ENCODE results near the gene C2orf68.

Gene C2orf68

DNA sequence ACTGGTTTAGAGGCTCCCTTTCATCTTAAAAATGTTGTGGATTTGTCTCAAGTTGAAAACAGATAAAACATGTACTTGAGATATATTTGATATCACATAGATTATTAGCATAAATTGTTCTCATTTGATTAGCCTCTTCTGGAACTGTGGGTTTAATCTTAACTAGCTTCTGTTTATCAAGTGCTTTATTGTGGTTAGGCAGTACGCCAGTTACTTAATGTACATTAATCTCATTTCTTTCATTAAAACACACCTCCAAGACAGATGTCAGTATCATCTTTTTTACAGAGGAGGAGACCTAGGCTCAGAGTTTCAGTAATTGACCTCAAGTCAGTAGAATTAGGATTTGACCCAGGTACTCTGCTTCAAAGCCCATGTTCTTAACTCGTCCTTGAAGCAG lies 34.3 kb upstream of the C2orf68 start:
- Histone ChIP-seq H3K27ac (ENCODE audit: low read length) (no peak overlapping the region), H3K4me2 (ENCODE audit: insufficient read depth, low read length) (no peak overlapping the region), H2AFZ (ENCODE audit: low read depth, low read length) (no peak overlapping the region), H4K20me1 (ENCODE audit: insufficient read depth, low read length) (peaks cover 13% of the 10 kb centered on the region), H3K4me3 (ENCODE audit: low read depth in 1 of 2, low read length in 2 of 2) (no peak overlapping the region), H3K79me2 (ENCODE audit: insufficient read depth, low read length) (peaks cover 7% of the 10 kb centered on the region; the same call in 1 of the 2 replicates), H3K36me3 (ENCODE audit: insufficient read depth, low read length) (peaks cover 96% of the 10 kb centered on the region), H3K4me1 (ENCODE audit: insufficient read depth, low read length) (no peaks in the 10 kb centered on the region), H3K9ac (ENCODE audit: low read depth, low read length) (no peak overlapping the region), H3K9me3 (ENCODE audit: insufficient read depth, low read length, severe bottlenecking) (no peaks in the 10 kb centered on the region), H3K27me3 (ENCODE audit: insufficient read depth, low read length, poor library complexity) (no peaks in the 10 kb centered on the region)
- TF ChIP-seq CTCF (IDR thresholded peaks at IDR 0.05; ENCODE audit: borderline replicate concordance, extremely low read depth, low read length, poor library complexity, severe bottlenecking) (no peak), EZH2 (IDR thresholded peaks at IDR 0.05; ENCODE audit: borderline replicate concordance, low read depth, low read length, severe bottlenecking) (no peak)
- no peak for DNase-seq
- ATAC-seq (ENCODE audit: insufficient read depth, low read depth): no peak

GRCh38 chr2:85644909-85645308 lies 33.0 kb upstream of the C2orf68 start:
- Histone ChIP-seq H3K36me3 (ENCODE audit: insufficient read depth, low read length) (peaks cover 97% of the 10 kb centered on the region), H3K9me3 (ENCODE audit: insufficient read depth, low read length, severe bottlenecking) (no peaks in the 10 kb centered on the region), H4K20me1 (ENCODE audit: insufficient read depth, low read length) (peaks cover 13% of the 10 kb centered on the region), H3K9ac (ENCODE audit: low read depth, low read length) (no peak overlapping the region), H3K4me3 (ENCODE audit: low read depth in 1 of 2, low read length in 2 of 2) (no peak overlapping the region), H3K4me1 (ENCODE audit: insufficient read depth, low read length) (no peaks in the 10 kb centered on the region), H3K27ac (ENCODE audit: low read length) (no peak overlapping the region), H3K4me2 (ENCODE audit: insufficient read depth, low read length) (no peak overlapping the region), H3K79me2 (ENCODE audit: insufficient read depth, low read length) (peaks cover 8% of the 10 kb centered on the region; the same call in 1 of the 2 replicates), H2AFZ (ENCODE audit: low read depth, low read length) (no peak overlapping the region), H3K27me3 (ENCODE audit: insufficient read depth, low read length, poor library complexity) (no peaks in the 10 kb centered on the region)
- TF ChIP-seq EZH2 (IDR thresholded peaks at IDR 0.05; ENCODE audit: borderline replicate concordance, low read depth, low read length, severe bottlenecking) (no peak), CTCF (IDR thresholded peaks at IDR 0.05; ENCODE audit: borderline replicate concordance, extremely low read depth, low read length, poor library complexity, severe bottlenecking) (no peak)
- ATAC-seq (ENCODE audit: insufficient read depth, low read depth): no peak; the same call in 2 of the 3 replicates
- DNase-seq: no peak

DNA sequence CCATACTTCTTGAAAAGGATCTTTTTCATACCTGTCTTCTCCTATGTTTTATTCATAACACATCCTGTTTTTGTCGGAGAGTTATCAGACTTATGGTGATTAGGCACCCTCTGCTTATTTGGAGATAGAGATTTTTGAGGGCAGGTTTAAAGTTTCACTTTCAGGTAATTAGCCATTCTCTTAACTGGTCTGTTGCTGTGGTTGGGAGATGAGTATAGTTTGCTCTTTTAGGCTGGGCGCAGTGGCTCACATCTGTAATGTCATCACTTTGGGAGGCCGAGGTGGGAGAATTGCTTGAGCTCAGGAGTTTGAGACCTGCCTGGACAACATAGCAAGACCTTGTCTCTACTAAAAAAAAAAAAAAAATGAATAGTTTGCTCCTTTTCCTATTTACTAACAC lies 30.9 kb upstream of the C2orf68 start:
- H3K4me2 ChIP-seq (ENCODE audit: insufficient read depth, low read length): no peak overlapping the region
- no peak for TF ChIP-seq CTCF (IDR thresholded peaks at IDR 0.05; ENCODE audit: borderline replicate concordance, extremely low read depth, low read length, poor library complexity, severe bottlenecking)
- no peak for TF ChIP-seq EZH2 (IDR thresholded peaks at IDR 0.05; ENCODE audit: borderline replicate concordance, low read depth, low read length, severe bottlenecking)
- DNase-seq (no peak), ATAC-seq (ENCODE audit: insufficient read depth, low read depth) (no peak; the same call in 2 of the 3 replicates)
- H3K4me3 ChIP-seq (ENCODE audit: low read depth in 1 of 2, low read length in 2 of 2): no peak overlapping the region
- H4K20me1 ChIP-seq (ENCODE audit: insufficient read depth, low read length): peaks cover 7% of the 10 kb centered on the region
- H3K36me3 ChIP-seq (ENCODE audit: insufficient read depth, low read length): peaks cover 96% of the 10 kb centered on the region
- no peak overlapping the region for H3K9ac ChIP-seq (ENCODE audit: low read depth, low read length)
- no peaks in the 10 kb centered on the region for H3K27me3 ChIP-seq (ENCODE audit: insufficient read depth, low read length, poor library complexity)
- H3K27ac ChIP-seq (ENCODE audit: low read length): no peak overlapping the region
- H2AFZ ChIP-seq (ENCODE audit: low read depth, low read length): no peak overlapping the region
- H3K4me1 ChIP-seq (ENCODE audit: insufficient read depth, low read length): no peaks in the 10 kb centered on the region
- H3K9me3 ChIP-seq (ENCODE audit: insufficient read depth, low read length, severe bottlenecking): no peaks in the 10 kb centered on the region
- peaks cover 11% of the 10 kb centered on the region; the same call in 1 of the 2 replicates for H3K79me2 ChIP-seq (ENCODE audit: insufficient read depth, low read length)

DNA sequence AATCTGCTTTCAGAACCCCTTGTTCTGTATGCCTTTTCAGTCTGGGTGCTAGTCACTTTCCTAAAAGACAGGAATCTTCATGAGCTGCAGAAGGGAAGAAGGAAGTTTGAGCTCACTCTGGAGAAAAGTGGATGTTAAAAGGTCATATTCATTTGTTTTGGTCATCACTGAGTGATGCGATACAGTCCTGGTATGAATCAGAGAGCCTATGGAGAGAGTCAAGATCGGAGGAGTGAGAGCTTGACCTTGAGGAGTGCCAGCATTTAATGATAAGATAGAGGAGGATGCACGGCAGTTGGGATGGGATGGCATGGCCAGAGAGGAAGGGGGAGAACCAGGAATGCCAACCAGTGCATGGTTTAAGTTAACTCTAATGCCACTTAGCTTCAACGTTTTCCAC lies 23.8 kb upstream of the C2orf68 start:
- Histone ChIP-seq H2AFZ (ENCODE audit: low read depth, low read length) (no peak overlapping the region), H3K4me2 (ENCODE audit: insufficient read depth, low read length) (no peak overlapping the region), H3K4me1 (ENCODE audit: insufficient read depth, low read length) (no peaks in the 10 kb centered on the region), H3K79me2 (ENCODE audit: insufficient read depth, low read length) (peaks cover 27% of the 10 kb centered on the region), H4K20me1 (ENCODE audit: insufficient read depth, low read length) (peaks cover 22% of the 10 kb centered on the region), H3K27ac (ENCODE audit: low read length) (no peak overlapping the region), H3K4me3 (ENCODE audit: low read depth in 1 of 2, low read length in 2 of 2) (no peak overlapping the region), H3K36me3 (ENCODE audit: insufficient read depth, low read length) (peaks cover 91% of the 10 kb centered on the region), H3K9me3 (ENCODE audit: insufficient read depth, low read length, severe bottlenecking) (no peaks in the 10 kb centered on the region), H3K9ac (ENCODE audit: low read depth, low read length) (no peak overlapping the region), H3K27me3 (ENCODE audit: insufficient read depth, low read length, poor library complexity) (no peaks in the 10 kb centered on the region)
- ATAC-seq (ENCODE audit: insufficient read depth, low read depth) (no peak), DNase-seq (no peak)
- TF ChIP-seq CTCF (IDR thresholded peaks at IDR 0.05; ENCODE audit: borderline replicate concordance, extremely low read depth, low read length, poor library complexity, severe bottlenecking): no peak
- no peak for TF ChIP-seq EZH2 (IDR thresholded peaks at IDR 0.05; ENCODE audit: borderline replicate concordance, low read depth, low read length, severe bottlenecking)

All from DND-41 (cell line).